ENCODE measurements around the gene YBX2.

GRCh38 chr17:7330638-7331015 lies 36.2 kb upstream of the YBX2 start:
- no peak for TF ChIP-seq CTCF (IDR thresholded peaks at IDR 0.05)
- no peak for TF ChIP-seq POLR2A (IDR thresholded peaks at IDR 0.05)

All from adrenal gland (tissue), 5 donors.